HG03045 (cell line): ENCODE data around the gene PTPRO.
"Not testable (repeated sequence)": the region's sequence is repeated elsewhere in the genome, so short reads cannot be mapped to it uniquely, and the experiment has no call there.

Experiments
- ATAC-seq: cut with Tn5 transposase; IDR thresholded peaks from one replicate; pipeline ENCODE4 v1.9.1; 2021; ENCODE audit warnings: mild to moderate bottlenecking, moderate library complexity; ENCODE audit not compliant: unreplicated experiment

The PTPRO gene

DNA sequence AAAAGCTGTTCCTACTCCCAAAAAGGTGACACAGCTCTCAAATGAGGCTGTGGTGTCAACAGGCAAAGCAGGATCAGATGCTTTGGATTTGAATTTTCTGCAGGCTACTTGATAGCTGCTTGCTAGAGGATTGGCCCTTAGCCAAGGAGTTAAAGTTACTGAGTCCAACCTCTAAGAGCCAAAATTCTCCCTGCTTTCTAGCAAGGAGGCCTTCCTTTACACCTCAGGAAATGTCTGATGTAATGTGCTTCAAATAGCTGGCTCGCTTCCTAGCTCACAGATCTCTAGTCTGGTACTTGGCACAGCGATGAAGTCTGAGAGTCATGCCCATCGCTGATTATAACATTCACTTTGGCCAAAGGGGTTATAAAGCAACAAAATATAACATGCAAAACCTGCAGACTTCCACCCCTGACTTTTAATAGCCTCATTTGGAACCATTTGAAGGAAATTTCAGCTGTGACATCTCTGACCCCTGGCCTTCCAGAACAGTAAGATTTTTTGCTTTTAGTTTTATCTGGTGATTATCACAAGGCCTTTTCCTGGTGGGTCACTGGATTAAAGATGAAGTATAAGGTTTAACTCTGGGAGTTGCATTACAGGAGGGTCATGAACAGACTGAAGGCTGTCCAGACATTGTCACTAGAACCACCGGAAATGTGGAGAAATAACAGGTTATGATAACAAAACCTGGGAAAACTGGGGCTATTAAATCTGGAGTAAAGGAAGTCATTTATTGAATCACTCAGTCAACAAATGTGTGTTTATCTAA, 277.1 kb downstream of the PTPRO start:
- ATAC-seq, result no peak

DNA sequence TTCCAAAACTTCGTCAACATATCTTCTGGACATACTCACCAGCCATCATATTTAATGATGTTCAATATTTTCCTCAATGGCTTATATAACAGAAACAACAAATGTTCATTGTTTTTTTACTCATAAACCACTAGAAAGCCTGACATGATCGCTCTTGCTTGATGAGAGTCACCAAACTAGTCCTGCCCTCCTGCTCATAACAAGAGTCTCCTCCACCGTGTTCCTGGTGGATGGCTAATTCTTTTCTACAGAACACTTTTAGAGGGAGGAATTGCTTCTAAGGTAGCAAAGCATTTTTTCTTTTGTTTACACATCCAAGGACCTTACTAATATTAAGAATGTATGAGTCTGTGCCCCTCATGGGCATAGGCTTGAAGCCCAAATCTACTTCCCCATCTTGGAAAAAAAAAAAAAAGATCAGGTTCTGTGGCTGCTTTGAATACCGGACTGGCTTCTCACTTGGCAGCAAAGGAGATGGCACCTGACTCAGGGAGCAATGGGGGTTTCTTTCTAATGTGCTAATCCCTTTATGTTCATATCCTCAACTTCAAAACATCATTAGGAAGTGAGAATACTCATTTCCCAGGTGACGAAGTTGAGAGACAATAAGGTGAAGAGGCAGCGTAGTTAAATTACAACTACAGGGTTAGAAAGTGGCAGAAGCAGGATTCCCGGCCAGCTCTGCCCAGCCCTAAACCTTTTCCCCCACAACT, 278.1 kb downstream of the PTPRO start:
- no peak for ATAC-seq

DNA sequence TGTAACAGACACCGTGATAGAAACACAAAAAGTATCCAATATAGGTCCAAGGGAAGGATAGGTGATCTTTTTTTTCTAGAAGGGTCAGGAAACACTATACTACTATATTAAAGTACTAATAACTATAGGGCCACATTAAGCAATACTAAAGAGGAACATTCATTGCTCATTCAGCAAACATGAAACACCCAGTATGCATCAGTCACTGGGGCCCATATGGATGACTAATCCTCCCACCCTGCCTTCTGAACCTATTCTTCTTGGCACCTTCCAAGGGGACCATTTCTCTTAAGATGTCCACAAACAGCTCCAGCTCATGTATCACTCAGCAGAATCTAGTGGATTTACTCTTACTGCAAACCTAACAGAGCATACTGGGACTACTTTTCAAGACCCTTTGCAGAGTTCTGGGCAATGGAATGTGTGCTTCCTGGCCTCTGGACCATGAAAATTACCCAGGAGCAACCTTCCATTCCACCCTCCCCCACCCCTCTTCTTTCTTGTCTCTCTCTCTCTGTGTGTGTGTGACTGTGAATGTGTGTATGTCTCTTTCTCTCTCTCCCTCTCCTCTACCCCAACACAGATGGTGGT, 279.0 kb downstream of the PTPRO start:
- ATAC-seq, result no peak

DNA sequence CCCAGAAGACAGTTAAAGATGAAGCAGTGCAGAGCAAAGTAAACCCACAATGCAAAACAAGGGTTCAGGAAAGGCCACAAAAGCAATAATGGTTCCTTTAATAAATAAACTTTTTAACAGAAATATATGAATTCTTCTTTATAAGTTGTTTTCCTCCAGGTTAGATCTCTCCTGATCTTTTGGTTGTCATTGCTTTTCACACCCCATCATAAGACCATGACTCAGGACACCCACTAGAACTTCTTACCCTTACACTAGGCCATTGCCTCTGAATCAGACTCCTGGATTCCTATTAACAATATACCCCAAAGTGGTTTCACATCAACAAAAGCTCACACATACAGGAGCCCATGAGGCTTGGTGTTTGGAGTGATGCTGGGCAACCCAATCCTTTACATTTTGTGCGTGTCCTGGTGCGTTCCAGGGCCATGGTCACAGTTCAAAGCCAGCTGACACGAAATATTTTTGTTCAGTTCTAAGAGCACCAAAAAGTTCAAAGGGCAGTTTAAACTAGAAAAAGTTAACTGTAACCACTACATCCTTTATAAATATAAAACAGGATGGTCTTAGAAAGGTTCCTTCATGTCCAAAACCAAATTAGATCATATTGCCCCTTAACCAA, 279.9 kb downstream of the PTPRO start:
- ATAC-seq, result no peak

DNA sequence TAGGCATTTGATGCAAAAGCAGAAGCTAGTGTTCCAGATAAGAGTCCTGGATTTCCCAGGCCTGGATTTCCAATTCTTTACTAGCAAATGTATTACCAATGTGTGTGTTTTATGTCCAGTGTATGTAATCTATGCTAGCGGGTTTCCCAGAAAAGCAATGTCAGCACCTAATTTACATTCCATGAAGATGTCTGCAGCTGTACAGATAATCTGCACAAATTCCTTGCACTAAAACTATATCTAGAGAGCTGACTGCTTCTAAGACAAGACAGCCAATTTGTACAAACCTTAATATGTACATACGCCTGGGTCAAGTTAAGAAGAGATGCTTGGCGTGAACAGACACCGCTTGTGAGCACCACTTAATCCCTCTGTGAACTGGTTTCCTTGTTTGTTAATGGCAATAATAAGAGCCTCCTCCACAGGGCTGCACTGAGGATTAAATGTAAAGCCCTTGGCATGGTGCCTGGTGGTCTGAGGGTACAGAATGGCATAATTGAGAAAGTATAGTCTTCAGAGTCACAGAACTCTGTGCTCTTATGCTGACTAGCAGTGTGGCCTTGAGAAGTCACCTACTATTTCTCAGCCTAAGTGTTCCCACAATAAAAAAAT, 281.3 kb downstream of the PTPRO start:
- ATAC-seq, result no peak

DNA sequence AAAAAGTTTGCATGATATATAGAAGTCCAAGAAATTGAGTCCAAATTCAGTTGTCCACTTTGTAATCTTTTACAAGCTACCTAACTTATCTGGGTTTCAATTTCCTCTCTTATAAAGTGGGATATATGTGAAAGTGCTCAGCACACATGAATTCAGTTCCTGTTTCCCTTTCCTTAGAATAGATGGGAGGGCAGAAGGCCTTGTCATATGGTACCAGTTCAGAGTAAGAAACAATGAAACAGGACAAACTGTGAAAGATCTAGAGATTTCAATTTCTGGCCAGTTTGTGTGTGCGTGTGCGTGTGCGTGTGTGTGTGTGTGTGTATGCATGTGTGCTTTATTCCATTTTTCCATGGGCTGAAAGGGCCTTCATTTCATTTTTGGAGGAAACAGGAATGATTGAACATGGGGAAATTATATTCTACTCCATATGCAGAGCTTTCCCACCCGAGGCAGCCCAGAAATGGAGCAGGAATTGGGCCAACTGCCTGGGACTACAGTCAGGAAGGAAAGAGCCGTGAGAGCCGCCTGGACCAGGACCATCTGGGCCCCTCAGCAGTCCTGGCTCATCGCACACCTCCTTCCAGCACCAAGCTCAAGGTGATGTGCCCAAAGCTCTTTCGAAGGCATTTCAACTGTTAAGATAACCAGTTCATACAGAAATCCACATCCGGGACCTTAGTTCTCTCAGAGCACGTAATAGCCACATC, 283.7 kb downstream of the PTPRO start:
- ATAC-seq, result no peak

DNA sequence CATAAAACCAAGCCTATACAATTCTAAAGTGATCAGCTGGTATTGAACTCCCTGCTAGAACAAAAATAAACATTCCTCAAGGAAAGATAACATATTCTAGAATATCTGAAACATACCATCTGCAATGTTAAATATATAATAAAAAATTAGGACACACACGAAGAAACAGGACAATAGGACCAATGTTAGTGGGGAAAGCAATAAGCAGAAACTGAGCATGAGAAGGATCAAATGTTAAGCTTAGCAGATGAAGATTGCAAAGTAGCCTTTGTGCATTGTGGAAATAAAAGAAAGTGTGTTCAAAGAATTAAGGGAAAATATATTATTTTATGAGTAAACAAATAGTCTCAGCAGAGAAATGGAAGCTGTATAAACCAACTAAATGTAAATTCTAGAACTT, 286.1 kb downstream of the PTPRO start:
- no peak for ATAC-seq

DNA sequence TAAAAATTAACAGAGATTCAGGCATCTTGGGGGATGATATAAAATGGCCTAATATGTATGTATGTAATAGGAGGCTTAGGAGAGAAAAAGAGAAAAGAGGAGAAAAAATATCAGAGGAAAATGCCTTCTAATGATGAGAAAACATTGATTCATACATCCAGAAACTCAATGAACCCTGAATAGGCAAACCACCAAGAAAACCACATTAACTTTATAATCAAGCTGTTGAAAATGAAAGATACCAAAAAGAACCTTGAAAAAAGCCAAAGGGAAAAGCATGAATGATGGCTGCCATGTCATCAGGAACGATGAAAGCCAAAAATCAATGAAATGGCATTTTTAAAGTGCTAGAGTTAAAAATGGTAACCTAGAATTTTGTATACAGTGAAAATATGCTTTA, 286.6 kb downstream of the PTPRO start:
- no peak for ATAC-seq

DNA sequence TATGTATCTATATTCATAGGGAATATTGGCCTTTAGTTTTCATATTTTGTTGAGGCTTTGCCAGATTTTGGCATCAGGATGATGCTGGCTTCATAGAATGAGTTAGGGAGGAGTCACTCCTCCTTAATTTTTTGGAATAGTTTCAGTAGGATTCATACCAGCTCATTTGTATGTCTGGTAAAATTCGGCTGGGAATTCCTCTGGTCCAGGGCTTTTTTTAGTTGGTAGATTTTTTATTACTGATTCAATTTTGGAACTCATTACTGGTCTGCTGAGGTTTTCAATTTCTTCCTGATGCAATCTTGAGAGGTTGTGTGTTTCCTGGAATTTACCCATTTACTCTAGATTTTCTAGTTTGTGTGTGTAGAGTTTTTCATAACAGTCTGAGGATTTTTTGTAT, 291.7 kb downstream of the PTPRO start:
- no peak for ATAC-seq

DNA sequence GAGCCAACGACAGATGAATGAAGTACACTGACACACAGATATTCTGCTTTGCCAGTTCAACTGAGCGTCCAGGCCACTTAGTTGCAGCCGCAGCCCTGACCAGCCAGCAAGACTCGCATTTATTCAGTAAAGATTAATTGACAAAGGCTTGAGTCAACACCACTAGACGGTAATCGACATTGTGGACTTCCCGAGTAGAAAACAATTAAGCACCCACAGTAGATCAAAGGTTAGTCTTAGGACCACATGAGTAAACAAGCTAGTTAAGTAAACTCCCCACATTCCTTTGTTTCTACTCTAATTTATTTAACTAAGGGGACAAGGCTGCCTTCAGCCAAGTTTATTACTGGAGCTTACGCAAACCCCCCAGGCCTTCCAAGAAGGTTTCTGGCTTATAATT, 294.2 kb downstream of the PTPRO start:
- ATAC-seq, result not testable (repeated sequence)

DNA sequence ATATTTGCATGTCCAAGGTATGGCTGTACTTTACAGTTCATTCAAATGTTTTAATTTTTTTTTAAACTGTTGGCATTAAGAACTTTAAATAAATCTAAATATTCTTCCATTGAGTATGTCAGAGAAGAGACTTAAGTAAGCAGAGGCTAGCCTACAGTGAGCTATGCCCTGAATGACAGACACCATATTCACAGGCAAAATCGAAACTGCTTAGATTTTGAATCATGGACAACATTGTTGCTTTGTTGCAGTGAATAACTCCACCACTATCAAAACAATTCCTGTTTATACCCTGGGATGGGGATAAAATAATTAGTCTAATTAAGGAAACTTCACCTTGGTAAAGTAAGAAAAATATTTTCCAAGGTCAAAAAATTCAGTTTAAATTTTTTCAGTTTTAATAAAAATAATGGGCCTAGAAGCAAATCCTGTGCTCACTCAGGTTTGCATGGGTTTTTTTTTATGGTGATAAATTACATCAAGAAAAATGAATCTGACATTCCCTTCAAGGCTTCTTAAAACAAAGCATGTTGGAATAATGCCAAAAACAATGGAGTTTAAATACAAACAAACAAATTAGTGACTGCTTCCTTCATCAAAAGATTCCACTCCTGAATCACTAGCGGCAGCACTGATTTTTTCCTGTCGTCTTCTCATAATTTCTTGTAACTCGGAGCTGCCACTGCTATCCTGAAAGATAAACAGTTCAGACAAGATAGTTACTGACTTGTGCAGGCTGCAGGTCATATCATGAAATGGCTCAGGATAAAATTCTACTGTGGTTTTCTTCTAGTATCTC, 298.6 kb downstream of the PTPRO start:
- no peak for ATAC-seq

DNA sequence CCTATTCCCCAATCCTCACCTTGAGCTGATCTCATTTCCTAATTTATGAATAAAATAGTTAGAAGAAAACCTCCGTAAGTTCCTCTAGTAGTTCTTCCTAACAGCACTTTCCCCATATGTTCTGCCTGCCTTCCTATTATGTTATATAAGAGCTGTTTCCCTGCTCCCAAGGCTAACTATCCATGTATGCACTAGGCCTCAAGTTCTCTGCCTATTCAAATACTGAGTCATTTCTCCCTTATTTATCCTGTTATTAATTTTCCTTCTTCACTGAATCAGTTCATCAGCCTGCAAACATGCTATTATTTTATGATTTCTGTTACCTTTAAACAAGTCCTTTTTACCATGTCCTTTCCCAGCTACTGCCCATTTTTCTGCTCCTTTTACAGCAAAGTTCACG, 302.8 kb downstream of the PTPRO start:
- no peak for ATAC-seq

DNA sequence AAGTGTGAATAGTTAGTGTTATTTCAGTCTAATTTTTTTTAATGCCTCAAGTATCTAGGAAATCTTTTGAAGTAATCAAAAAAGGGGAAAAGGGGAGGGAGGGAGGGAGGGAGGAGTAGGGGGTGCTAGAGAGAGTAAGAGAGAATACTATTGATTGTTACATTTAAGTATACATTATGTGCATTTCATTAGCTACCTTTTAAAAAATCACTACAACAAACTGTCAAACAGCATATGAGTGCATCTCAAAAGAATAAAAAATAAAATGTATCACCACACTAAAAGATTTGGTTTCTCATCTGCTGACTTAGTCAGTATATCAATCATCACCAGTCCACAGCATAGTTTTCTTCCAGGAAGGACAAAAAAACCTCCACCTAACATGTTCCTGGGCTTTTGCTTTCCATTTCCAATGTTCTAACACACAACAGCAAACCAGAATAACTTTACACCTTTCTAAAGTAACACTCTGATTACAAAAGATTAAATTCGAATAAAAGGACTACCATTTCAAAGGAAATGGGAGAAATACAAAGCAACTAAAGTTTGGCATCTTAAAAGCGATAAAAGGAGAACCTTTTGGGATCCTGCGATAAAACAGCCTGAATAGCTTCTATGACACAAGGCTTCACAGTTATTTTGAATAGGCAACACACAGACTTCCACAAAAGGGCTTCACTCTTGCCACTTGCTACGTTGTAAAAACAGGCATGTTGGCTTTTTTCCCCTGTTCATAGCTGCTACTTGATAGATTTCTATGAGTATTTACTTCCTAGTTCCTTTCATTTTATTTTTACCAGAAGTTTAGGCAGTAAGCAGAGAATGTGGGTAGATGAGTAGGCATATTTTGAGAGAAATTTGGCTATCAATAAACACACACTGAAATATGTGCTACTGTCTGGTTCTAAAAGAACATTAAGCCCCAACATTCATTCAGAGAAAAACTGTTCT, 306.0 kb downstream of the PTPRO start:
- ATAC-seq, result no peak

DNA sequence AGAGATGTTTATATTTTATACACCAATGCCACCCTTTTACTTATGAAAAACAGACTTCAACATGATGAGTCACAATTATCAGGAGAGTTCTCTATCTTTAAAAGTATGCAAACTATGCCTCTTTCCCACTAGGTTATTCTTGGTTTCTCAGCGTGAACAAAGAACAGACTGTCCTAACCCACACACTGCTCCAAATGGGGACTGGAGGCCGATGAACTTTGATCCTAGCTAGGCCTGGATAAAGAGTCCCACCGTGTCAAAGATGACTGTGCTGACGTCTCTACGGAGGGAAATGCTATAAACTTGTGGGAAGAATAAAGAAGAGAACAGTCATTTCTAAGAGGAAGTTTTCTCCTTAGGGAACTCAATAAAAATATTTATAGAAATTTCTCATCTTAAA, 306.8 kb downstream of the PTPRO start:
- ATAC-seq, result no peak

DNA sequence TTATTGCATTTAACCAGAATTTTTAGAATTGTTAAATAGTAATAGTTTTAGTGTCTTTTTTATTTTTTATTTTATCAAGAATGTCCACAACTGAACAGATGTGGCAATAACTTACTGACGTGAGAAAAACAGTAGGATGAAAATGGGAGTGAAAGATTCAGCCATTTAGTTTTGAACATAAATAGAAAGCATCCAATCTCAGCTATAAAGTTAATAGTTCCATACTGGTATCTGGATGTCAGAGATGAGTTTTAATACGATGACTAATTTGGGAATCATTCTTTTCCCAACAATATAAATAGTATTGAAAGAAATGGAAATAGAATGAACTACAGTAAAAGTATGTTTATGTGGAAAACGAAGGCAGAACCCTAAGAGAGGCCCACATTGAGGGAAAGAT, 307.5 kb downstream of the PTPRO start:
- no peak for ATAC-seq

DNA sequence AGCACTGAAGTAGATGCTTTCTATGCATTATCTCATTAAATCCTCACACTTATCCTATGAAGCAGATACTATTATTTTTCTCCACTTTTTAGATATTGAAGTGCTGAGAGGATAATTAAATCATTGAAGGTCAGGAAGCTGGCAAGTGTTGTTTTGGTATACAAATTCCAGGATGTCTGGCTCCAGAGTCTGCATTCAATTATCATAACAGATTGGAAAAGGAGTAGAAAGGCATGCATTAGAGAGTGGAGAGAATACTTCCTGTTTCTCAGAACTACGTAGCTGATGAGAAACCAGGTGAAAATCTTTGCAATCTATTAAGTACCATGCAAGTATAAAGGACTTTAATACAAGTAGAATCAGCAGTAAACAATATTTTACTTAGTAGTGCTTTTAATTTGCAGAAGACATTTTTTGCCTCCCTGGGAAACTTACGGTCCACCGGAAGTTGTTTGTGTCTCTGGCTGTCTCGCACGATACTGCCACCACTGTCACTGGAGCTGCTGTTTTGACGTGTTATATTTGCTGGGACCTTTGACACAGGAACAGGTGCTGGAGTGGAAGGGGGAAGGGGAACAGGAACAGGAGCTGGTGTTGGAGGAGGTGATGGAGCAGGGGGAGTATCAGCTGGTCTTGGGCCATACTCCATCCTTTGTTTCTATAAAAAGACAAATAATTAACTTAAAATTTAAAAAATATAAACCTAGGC, 308.9 kb downstream of the PTPRO start:
- no peak for ATAC-seq

DNA sequence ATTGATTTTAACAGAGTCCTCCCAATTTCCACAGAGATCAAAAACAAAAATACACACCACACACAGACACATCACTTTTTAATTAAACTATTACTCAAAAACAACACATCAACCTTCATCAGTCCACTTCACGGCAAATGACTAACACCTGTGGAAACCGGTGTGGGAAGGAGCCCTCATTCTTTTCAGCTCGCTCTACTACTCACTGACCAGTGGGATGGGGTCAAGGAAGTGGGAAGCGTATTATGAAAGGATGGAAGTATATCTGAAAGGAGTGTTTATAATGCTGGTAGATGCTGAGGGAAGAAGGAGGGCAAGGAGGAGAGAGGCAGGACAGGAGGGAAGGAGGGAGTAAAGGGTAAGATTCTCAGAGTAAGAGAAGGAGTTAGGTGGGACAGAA, 310.4 kb downstream of the PTPRO start:
- ATAC-seq, result no peak

DNA sequence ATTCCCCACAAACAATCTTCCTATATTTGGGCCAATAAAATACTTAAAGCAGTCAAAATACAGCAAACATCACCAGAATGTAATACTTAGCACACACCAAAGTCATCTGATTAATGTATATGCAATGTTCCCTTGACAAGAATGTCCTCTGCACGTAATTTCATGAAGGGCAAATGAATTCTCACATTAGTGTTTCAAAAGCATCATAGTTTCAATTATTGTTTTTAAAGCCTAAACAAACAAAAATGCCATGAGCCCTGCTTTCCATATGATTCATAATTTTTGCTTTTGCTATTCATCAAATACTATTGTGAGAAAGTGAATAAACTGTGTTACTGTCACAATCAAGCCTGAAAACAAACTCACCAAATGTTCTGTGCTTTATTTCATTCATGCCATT, 310.9 kb downstream of the PTPRO start:
- ATAC-seq, result no peak
